OCI-LY7 (cell line): ENCODE results near the gene RRP12. TPM values are rescaled to one million over a fixed set of nuclear protein-coding genes. Genes with fewer than 3 reads are reported as not detected.

Experiments used
- BruUV-seq: library from RNA; stranded (reverse); fragments of 400-500 nt; replicated peaks from 2 replicates; lab custom pipeline; 2021; lab: Mats Ljungman, UMichigan
- CTCF ChIA-PET: fragments of 300-600 bp; sonication (Branson Sonifier 250); formaldehyde crosslinking; loops from one replicate; lab custom pipeline; 2022; ENCODE audit warnings: antibody characterized with exemption; ENCODE audit not compliant: unreplicated experiment; lab: Charles Lee
- POLR2A ChIA-PET: fragments of 300-600 bp; sonication (Branson Sonifier 250); formaldehyde crosslinking; loops from one replicate; lab custom pipeline; 2022; ENCODE audit warnings: antibody characterized with exemption; lab: Charles Lee
- DNase-seq: peaks from one replicate; pipeline ENCODE4 v3.0.0-alpha.2; 2015; ENCODE audit warnings: low spot score
- H2AFZ ChIP-seq: fragments of 200-600 bp; sonication (generic), shearing (Covaris generic); 2 replicates; pipeline ENCODE4 v1.6.1; 2014; ENCODE audit warnings: mild to moderate bottlenecking, antibody characterized with exemption, low read length, moderate library complexity
- H3K27ac ChIP-seq: fragments of 200-600 bp; sonication (generic); 2 replicates; pipeline ENCODE4 v1.5.1; 2014; ENCODE audit warnings: mixed run types, low read depth, mild to moderate bottlenecking, moderate library complexity, low read length, inconsistent platforms; ENCODE audit not compliant: poor library complexity, severe bottlenecking
- H3K36me3 ChIP-seq: fragments of 200-600 bp; sonication (generic); 2 replicates; pipeline ENCODE4 v1.6.1; 2014; ENCODE audit warnings: mild to moderate bottlenecking, antibody characterized with exemption, low read length, moderate library complexity, mixed read lengths; ENCODE audit not compliant: insufficient read depth
- H3K4me1 ChIP-seq: fragments of 200-600 bp; sonication (generic); 2 replicates; pipeline ENCODE4 v1.5.1; 2014; ENCODE audit warnings: mild to moderate bottlenecking, low read length; ENCODE audit not compliant: insufficient read depth, poor library complexity, severe bottlenecking
- H3K4me2 ChIP-seq: fragments of 200-600 bp; sonication (generic); 2 replicates; pipeline ENCODE4 v1.6.1; 2014; ENCODE audit warnings: mild to moderate bottlenecking, low read length
- H3K4me3 ChIP-seq: fragments of 200-600 bp; sonication (generic); 2 replicates; pipeline ENCODE4 v1.5.1; 2014; ENCODE audit warnings: mild to moderate bottlenecking, low read depth, low read length; ENCODE audit not compliant: poor library complexity, severe bottlenecking
- H3K79me2 ChIP-seq: fragments of 200-600 bp; sonication (generic); 2 replicates; pipeline ENCODE4 v1.6.1; 2016; ENCODE audit warnings: low read depth, mild to moderate bottlenecking, low read length, moderate library complexity, mixed read lengths; ENCODE audit not compliant: insufficient read depth
- H3K9me2 ChIP-seq: fragments of 200-600 bp; sonication (generic); 2 replicates; pipeline ENCODE4 v1.6.1; 2016; ENCODE audit warnings: mild to moderate bottlenecking, low read length, mixed read lengths; ENCODE audit not compliant: insufficient read depth
- H3K9me3 ChIP-seq: fragments of 200-600 bp; sonication (generic); 2 replicates; pipeline ENCODE4 v1.6.1; 2014; ENCODE audit warnings: mild to moderate bottlenecking, mixed run types, low read length, mixed read lengths
- H4K20me1 ChIP-seq: fragments of 200-600 bp; sonication (generic); 2 replicates; pipeline ENCODE4 v1.6.1; 2014; ENCODE audit warnings: mild to moderate bottlenecking, antibody characterized with exemption, low read length, moderate library complexity, mixed read lengths; ENCODE audit not compliant: insufficient read depth
- CTCF ChIP-seq: fragments of 200-600 bp; sonication (generic); conservative IDR thresholded peaks from 2 replicates; pipeline ENCODE4 v1.5.1; 2014; ENCODE audit warnings: mild to moderate bottlenecking, antibody characterized with exemption, low read length, moderate library complexity, mixed read lengths
- EZH2phosphoT487 ChIP-seq: fragments of 200-600 bp; sonication (generic); IDR thresholded peaks from 2 replicates; pipeline ENCODE4 v1.6.1; 2018; ENCODE audit warnings: low read depth, borderline replicate concordance, mild to moderate bottlenecking, mixed run types, antibody characterized with exemption, low read length, moderate library complexity, mixed read lengths
- intact Hi-C: fragments of 100-400 bp; cut with micrococcal nuclease; formaldehyde crosslinking; loops from one replicate; pipeline ENCODE4 v1.10.0; 2022; ENCODE audit not compliant: unreplicated experiment
- total RNA-seq, 2 experiments: library from RNA; depleted of rRNA in 1 of 2; stranded (reverse); fragments of >200 nt in 1 of 2; shearing (Covaris generic) in 1 of 2; gene quantifications; 2 replicates each; pipeline ENCODE4 v1.2.3, GENCODE V29; 2014 to 2022

The RRP12 gene
- total RNA-seq, 2 experiments from 2014 or later = 32.1 to 39.3 TPM

DNA sequence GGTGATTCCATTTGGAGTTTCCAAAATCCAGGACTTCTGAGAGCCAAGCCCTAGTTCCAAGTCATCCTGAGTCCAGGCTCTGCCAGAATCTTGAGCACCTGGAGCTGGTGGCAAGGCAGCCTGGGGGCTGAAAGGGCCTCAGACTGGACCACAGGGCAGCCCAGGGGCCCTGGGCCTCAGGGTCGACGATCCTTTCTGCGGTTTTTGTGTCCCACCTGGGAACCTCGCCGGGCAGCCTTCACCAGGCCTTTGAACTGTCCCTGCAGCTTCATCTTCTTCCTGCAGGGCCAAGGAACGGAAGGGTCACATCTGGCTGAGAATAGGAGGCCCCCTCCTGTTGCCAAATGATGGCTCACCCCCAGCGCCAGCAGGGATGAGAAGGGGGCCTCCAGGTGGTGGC lies 44.2 kb downstream of the RRP12 start:
- no peak for TF ChIP-seq CTCF
- no peak for TF ChIP-seq EZH2phosphoT487
- H3K27ac ChIP-seq = no peak overlapping the region
- no peak for DNase-seq
- no peaks in the 10 kb centered on the region for H3K79me2 ChIP-seq
- H3K9me3 ChIP-seq = no peaks in the 10 kb centered on the region
- intact Hi-C loops = no loop called here
- no peak overlapping the region for H3K4me2 ChIP-seq
- ChIA-PET CTCF (no interaction called here), POLR2A (interaction anchor here (1.3 kb wide), 1 partner anchor 24 kb away, joined by 3 read pairs; no protein-coding TSS in a partner anchor)
- H4K20me1 ChIP-seq = no peaks in the 10 kb centered on the region
- no peak overlapping the region for H3K4me3 ChIP-seq
- BruUV-seq = TSS peak; percentile 81
- no peaks in the 10 kb centered on the region for H3K9me2 ChIP-seq
- no peak overlapping the region for H2AFZ ChIP-seq
- H3K36me3 ChIP-seq = peaks cover 38% of the 10 kb centered on the region
- H3K4me1 ChIP-seq = peaks cover 8% of the 10 kb centered on the region

- Histone ChIP-seq H3K4me2 (no peak overlapping the region), H3K36me3 (peaks cover 38% of the 10 kb centered on the region), H3K4me3 (no peak overlapping the region), H3K9me3 (no peaks in the 10 kb centered on the region), H3K27ac (peak overlapping the region; percentile 24), H4K20me1 (no peaks in the 10 kb centered on the region), H3K4me1 (peaks cover 8% of the 10 kb centered on the region), H3K9me2 (no peaks in the 10 kb centered on the region), H3K79me2 (no peaks in the 10 kb centered on the region), H2AFZ (no peak overlapping the region)
- no TSS peak for BruUV-seq
- CTCF ChIA-PET = no interaction called here
- peak; percentile 53 for DNase-seq
- no peak for TF ChIP-seq CTCF
- no peak for TF ChIP-seq EZH2phosphoT487
- POLR2A ChIA-PET = interaction anchor here (0.6 to 1.3 kb wide), 2 partner anchors 23 to 74 kb away, joined by 3 to 5 read pairs; no protein-coding TSS in a partner anchor
- intact Hi-C loops = no loop called here
Observed at GRCh38 chr10:97356318-97356914, 44.7 kb downstream of the RRP12 start.

DNA sequence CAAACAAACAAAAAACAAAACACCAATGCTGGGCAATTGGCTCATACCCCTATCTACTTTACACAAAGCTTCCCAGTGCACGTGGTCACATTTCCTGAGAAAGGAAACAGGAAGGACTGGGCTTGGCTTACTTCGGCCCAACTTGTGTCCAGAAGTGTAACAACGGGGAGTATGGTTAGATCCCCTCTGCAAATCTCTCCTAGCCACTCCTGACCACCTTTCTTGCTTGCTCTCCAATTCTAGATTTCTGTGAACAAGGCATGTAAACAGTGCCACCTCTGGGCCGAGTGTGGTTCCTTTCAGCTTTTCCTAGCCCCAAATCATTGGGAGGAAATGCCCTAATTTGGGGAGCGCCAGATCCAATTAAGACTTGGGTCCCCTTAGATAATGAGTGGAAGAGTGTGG lies 45.6 kb downstream of the RRP12 start:
- no peak for DNase-seq
- Histone ChIP-seq H2AFZ (no peak overlapping the region), H3K36me3 (peaks cover 38% of the 10 kb centered on the region), H3K4me1 (peaks cover 8% of the 10 kb centered on the region), H3K4me3 (no peak overlapping the region), H3K27ac (no peak overlapping the region), H4K20me1 (no peaks in the 10 kb centered on the region), H3K4me2 (no peak overlapping the region), H3K9me3 (no peaks in the 10 kb centered on the region), H3K9me2 (no peaks in the 10 kb centered on the region), H3K79me2 (no peaks in the 10 kb centered on the region)
- POLR2A ChIA-PET = no interaction called here
- CTCF ChIA-PET = no interaction called here
- BruUV-seq = no TSS peak
- intact Hi-C loops = no loop called here
- TF ChIP-seq CTCF (peak; percentile 47), EZH2phosphoT487 (no peak)
